NCI-H1930 (cell line): ENCODE measurements around the gene MYBBP1A.

Source experiments
- DNase-seq, 2 experiments: peaks; one replicate each; lab custom pipeline; 2025; lab: John Stamatoyannopoulos, UW

The MYBBP1A gene

DNA sequence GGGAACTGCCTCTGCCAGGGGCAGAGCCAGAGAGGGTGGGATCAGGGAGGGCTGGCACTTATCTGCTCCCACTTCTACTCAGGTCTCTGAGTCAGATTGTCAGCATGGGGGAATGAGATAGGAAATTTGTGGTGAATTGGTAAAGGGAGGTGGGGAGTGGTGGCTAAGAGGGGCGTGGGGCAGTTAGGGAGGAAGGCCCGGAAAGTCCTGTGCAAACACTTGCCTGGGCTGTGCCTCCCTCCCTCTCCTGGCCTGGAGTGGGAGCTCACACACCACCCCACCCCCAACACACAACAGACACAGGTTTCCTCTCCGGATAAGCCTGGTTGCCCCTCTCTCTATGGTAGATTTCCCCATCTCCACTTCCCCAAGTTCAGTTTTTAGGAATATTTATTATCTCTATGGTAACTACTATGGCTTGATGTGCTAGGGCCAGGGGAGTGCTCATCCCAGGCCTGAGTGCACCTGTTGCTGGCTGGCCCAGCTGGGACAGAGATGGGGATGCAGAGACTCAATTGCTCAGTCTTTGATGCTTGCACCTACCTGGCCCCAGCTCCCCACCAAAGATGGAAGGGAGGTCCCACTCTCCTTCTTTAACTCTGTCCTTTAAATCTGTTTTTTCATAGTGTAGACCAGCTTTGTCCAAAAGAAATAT, 53.8 kb downstream of the MYBBP1A start:
- DNase-seq = no peak

DNA sequence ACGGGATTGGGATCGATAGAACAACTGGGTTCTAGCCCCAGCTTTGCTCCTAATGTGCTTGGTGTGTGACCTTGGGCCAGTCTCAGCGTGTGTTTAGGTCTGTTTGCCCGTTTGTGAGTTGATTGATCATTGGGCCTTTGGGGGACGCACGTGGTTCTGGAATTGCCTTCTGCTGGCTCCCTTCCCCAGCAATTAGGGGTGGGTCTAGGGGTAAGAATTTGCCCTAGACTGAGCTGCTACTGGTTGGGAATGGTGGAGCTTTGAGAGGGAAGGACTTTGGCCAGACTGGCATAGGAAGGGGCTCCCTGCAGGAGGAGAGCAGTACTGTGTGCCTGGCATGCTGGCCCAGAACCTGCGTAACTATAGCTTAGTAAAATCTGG, 55.0 kb downstream of the MYBBP1A start:
- DNase-seq = no peak

DNA sequence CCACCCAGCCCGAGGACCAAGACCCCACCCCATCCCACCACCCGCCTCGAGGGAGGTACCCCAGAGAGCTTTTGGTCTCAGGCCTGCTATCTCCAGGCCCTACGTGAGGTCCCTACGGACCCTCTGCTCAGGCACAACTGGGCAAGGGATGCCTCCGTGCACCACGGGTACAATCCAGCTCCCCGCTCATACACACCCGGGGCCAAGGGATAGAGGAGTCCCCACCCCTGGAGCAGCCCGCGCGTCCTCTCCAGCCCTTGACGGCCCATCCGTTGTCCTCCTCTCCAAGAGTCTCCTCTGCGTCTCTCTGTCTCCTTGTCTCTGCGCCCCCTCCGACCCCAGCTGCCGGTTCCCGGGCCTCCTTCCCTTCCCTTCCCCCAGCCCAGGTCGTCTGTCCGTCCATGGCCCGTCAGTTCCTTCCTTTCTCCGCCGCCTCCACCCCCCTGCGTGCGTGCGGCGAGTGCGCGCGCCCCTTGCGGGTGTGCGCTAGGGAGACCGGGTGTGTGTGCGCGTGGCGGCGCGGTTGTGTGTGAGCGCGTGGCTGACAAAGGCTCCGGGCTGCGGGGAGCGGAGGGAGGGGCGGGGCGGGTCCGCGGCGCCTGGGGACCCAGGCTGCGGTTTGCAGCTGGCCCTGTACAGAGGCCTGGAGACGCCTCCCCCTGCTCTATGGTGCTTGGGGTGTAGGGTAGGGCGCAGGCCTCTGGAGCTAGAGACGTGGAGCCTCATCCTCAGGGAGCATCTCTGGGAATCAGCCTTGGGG, 55.6 kb downstream of the MYBBP1A start:
- DNase-seq = no peak

DNA sequence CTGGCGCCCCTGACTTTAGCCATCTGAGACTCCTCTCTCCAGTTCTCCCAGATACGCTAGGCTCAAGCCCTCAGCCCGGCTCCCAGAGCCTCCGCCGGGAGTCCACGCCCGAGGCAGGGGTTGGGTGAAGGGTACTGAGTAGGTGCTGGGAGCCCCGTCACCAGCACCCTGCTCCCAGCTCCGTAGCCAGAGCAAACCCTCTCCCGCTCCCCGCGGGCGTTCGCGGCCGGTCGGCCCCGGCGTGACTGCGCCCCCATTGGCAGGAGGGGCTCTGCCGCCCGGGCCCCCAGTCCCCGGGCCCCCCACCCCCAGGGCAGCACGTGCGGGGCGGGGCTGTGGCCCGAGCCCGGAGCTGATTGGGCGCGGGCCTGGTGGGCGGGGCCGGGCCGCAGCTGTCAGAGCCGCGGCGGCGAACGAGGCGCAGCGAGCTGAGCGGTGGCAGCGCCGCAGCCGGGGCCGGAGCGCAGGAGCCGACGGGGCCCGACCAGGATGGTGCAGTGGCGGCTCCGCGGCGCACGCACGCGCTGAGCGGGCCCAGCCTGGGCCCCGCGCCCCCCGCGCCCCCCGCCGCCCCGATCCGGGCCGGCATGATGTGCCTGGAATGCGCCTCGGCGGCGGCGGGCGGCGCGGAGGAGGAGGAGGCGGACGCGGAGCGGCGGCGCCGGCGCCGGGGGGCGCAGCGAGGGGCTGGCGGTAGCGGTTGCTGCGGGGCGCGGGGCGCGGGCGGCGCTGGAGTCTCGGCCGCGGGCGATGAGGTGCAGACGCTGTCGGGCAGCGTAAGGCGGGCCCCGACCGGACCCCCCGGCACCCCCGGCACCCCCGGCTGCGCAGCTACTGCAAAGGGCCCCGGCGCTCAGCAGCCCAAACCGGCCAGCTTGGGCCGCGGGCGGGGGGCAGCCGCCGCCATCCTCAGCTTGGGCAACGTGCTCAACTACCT, 56.5 kb downstream of the MYBBP1A start, which contains the start of gene SPNS2:
Gene SPNS2, plus strand, starts transcription at position 421 of the 937 bp plus-strand sequence. Its CDS starts 167 bp downstream, at position 588.
- DNase-seq = peak; percentile 51 to 75

GRCh38 chr17:4497101-4497824, 57.9 kb downstream of the MYBBP1A start:
- no peak for DNase-seq

DNA sequence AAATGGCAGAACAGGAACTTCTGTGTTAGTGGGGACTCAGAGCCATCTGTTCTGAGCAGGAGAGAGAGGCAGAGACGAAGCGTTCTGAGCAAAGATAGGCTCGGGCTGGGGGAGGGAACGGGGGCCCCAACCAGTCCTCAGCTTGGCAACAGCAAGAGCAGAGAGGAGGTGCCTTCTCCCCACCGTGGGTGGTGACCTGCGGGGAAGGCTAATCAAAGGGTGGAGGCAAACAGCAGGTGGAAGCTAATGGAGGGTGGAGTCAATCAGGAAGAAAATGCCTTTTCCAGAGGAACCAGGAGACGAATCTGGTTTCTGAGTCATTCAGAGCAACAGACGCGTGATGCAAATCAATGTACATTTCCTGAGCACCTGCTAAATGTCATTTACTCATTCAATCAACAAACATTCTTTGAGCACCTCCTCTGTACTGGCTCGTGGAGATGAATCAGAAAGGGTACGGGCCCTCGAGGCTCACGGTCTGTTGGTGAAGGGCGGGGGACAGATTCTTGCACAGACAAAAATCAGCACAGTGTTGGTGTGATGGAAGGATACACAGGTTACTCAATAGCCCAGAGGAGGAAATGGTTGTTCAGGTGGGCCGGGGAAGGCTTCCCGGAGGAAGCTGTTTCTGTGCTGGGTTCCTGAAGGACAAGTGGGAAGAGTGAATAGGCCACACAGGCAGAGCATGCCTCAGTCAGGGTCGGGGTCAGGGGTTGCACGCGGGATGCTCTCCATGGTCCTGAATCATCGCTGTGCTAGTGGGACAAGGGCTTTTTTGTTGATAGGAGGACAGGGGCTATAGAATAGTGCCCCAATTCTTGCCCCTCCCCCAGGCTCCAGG, 62.2 kb downstream of the MYBBP1A start:
- DNase-seq = no peak

DNA sequence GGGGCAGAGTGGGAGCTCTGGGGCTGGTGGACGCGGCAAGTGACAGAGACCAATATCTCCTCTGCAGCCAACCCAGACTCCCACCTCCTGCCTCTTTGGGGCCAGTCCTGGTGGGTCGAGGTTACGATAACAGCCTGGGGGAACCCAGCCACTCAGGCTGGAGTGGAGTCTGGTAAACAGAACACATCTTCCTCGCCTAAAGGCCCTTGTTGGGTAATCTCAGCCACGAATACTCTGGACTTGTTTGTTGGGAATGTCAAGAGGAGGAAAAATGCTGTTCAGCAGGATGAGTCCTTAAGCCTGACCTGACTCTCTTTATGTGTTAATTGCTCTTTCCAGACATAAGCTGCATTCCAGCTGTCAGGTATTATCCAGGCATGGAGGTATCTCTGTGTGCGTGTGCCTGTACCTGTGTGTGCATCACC, 64.5 kb downstream of the MYBBP1A start:
- no peak for DNase-seq

GRCh38 chr17:4490109-4490591, 65.0 kb downstream of the MYBBP1A start:
- no peak for DNase-seq

GRCh38 chr17:4488989-4489595, 66.1 kb downstream of the MYBBP1A start:
- DNase-seq = no peak
